ENCODE data around the gene IYD. TPM values are rescaled to one million over a fixed set of nuclear protein-coding genes. Genes with fewer than 3 reads are reported as not detected.

IYD gene
- total RNA-seq, 1 donor from 2014 or later, result not detected

- Mint-ChIP-seq H3K4me3 (ENCODE audit: unreplicated experiment) (no peak overlapping the region), H3K27ac (ENCODE audit: unreplicated experiment) (no peak overlapping the region), H3K9me3 (ENCODE audit: low read depth) (no peaks in the 10 kb centered on the region), H3K36me3 (ENCODE audit: low read depth) (no peaks in the 10 kb centered on the region), H3K27me3 (ENCODE audit: low read depth) (no peaks in the 10 kb centered on the region), H3K4me1 (ENCODE audit: low read depth) (peaks cover under 1% of the 10 kb centered on the region)
- no peak for DNase-seq (ENCODE audit: low spot score)
- TF ChIP-seq, protein P1, sequence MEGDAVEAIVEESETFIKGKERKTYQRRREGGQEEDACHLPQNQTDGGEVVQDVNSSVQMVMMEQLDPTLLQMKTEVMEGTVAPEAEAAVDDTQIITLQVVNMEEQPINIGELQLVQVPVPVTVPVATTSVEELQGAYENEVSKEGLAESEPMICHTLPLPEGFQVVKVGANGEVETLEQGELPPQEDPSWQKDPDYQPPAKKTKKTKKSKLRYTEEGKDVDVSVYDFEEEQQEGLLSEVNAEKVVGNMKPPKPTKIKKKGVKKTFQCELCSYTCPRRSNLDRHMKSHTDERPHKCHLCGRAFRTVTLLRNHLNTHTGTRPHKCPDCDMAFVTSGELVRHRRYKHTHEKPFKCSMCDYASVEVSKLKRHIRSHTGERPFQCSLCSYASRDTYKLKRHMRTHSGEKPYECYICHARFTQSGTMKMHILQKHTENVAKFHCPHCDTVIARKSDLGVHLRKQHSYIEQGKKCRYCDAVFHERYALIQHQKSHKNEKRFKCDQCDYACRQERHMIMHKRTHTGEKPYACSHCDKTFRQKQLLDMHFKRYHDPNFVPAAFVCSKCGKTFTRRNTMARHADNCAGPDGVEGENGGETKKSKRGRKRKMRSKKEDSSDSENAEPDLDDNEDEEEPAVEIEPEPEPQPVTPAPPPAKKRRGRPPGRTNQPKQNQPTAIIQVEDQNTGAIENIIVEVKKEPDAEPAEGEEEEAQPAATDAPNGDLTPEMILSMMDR (IDR thresholded peaks at IDR 0.05), result no peak
These were observed 59.0 kb downstream of the IYD start for GRCh38 chr6:150427843-150428242.

DNA sequence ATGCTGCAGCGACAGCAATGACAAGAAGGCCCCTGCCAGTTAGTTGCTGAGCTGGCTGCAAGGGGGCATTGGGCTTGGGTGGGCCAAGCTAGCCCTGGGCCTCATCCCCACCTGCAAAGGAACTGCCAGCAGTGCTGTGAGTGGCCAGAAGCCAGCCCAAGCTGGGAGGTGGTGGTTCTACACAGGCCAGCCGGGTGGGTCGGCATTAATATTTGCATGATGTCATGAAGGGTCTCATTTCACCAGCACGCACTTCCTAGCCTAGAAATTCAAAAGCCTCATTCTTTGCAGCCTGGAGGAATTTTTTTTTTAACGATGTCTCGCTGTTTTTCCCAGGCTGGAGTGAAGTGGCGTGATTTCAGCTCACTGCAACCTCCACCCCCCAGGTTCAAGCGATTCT, 62.0 kb downstream of the IYD start:
- Mint-ChIP-seq H3K36me3 (ENCODE audit: low read depth) (no peaks in the 10 kb centered on the region), H3K4me1 (ENCODE audit: low read depth) (peaks cover 6% of the 10 kb centered on the region), H3K4me3 (ENCODE audit: unreplicated experiment) (no peak overlapping the region), H3K27ac (ENCODE audit: unreplicated experiment) (no peak overlapping the region), H3K27me3 (ENCODE audit: low read depth) (no peaks in the 10 kb centered on the region), H3K9me3 (ENCODE audit: low read depth) (no peaks in the 10 kb centered on the region)
- TF ChIP-seq, protein P1 (IDR thresholded peaks at IDR 0.05), result no peak
- DNase-seq (ENCODE audit: low spot score), result no peak

- Mint-ChIP-seq H3K27me3 (ENCODE audit: low read depth) (no peaks in the 10 kb centered on the region), H3K36me3 (ENCODE audit: low read depth) (peaks cover 4% of the 10 kb centered on the region)
These were observed 66.5 kb downstream of the IYD start for GRCh38 chr6:150435360-150435759.

GRCh38 chr6:150435832-150436231, 67.0 kb downstream of the IYD start:
- no peak overlapping the region for H3K4me3 Mint-ChIP-seq (ENCODE audit: unreplicated experiment)
- H3K4me1 Mint-ChIP-seq (ENCODE audit: low read depth), result peaks cover 6% of the 10 kb centered on the region
- no peak overlapping the region for H3K27ac Mint-ChIP-seq (ENCODE audit: unreplicated experiment)
- no peak for DNase-seq (ENCODE audit: low spot score)
- peaks cover 6% of the 10 kb centered on the region for H3K36me3 Mint-ChIP-seq (ENCODE audit: low read depth)
- peaks cover 19% of the 10 kb centered on the region for H3K9me3 Mint-ChIP-seq (ENCODE audit: low read depth)
- TF ChIP-seq, protein P1 (IDR thresholded peaks at IDR 0.05), result no peak
- no peaks in the 10 kb centered on the region for H3K27me3 Mint-ChIP-seq (ENCODE audit: low read depth)

More at GRCh38 chr6:150435360-150435759, 66.5 kb downstream of the IYD start:
- DNase-seq (ENCODE audit: low spot score), result no peak
- H3K9me3 Mint-ChIP-seq (ENCODE audit: low read depth), result peaks cover 15% of the 10 kb centered on the region
- TF ChIP-seq, protein P1 (IDR thresholded peaks at IDR 0.05), result no peak
- no peak overlapping the region for H3K4me3 Mint-ChIP-seq (ENCODE audit: unreplicated experiment)
- H3K4me1 Mint-ChIP-seq (ENCODE audit: low read depth), result peaks cover 6% of the 10 kb centered on the region
- H3K27ac Mint-ChIP-seq (ENCODE audit: unreplicated experiment), result no peak overlapping the region

DNA sequence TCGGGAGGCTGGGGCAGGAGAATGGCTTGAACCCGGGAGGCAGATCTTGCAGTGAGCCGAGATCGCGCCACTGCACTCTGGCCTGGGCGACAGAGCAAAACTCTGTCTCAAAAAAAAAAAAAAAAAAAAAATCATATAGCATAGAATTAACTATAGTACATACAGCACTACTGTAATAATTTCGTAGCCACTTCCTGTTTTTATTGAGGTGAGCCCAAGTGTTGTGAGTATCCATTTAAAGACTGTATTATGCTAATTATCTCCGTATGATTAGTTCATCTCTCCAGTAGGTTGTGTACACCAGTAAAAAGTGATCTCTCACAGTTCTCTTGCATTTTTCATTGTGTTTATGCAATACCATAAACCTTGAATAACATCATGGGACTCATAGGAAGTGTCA, 70.6 kb downstream of the IYD start:
- DNase-seq (ENCODE audit: low spot score), result no peak
- Mint-ChIP-seq H3K4me3 (ENCODE audit: unreplicated experiment) (no peak overlapping the region), H3K27me3 (ENCODE audit: low read depth) (no peaks in the 10 kb centered on the region), H3K27ac (ENCODE audit: unreplicated experiment) (no peak overlapping the region), H3K4me1 (ENCODE audit: low read depth) (no peaks in the 10 kb centered on the region), H3K36me3 (ENCODE audit: low read depth) (peaks cover 7% of the 10 kb centered on the region), H3K9me3 (ENCODE audit: low read depth) (peaks cover 23% of the 10 kb centered on the region)
- TF ChIP-seq, protein P1 (IDR thresholded peaks at IDR 0.05), result no peak

Measured in chondrocyte (in vitro differentiated cells).